Mesenchymal stem cell (in vitro differentiated cells and primary cell): ENCODE results near the gene SLC3A2.
A peak's percentile ranks its signal among the peaks of the same experiment; 100 is the strongest.

ENCODE experiments used
- DNase-seq: peaks from one replicate; pipeline ENCODE4 v3.0.0-alpha.2; 2013
- H2AFZ ChIP-seq: one replicate; pipeline ENCODE4 v1.6.1; 2013; ENCODE audit warnings: low read depth, mild to moderate bottlenecking, control low read depth, inconsistent platforms, low read length, moderate library complexity
- H2AK5ac ChIP-seq: 2 replicates; pipeline ENCODE4 v1.6.1; 2013; ENCODE audit warnings: low read length, moderate library complexity, mild to moderate bottlenecking, inconsistent platforms; ENCODE audit not compliant: severe bottlenecking
- H2BK120ac ChIP-seq: one replicate; pipeline ENCODE4 v1.6.1; 2013; ENCODE audit warnings: low read depth, mild to moderate bottlenecking, inconsistent platforms, low read length, moderate library complexity
- H2BK12ac ChIP-seq, 2 experiments: one replicate each; pipeline ENCODE4 v1.6.1; 2013; ENCODE audit warnings: inconsistent platforms in 2 of 2, low read length in 2 of 2, mild to moderate bottlenecking in 2 of 2, moderate library complexity in 2 of 2, control low read depth in 1 of 2
- H2BK15ac ChIP-seq: one replicate; pipeline ENCODE4 v1.6.1; 2013; ENCODE audit warnings: mild to moderate bottlenecking, low read depth, inconsistent platforms; ENCODE audit not compliant: poor library complexity, severe bottlenecking
- H2BK5ac ChIP-seq: 2 replicates; pipeline ENCODE4 v1.6.1; 2013; ENCODE audit warnings: low read depth, mild to moderate bottlenecking, low read length, control low read depth, inconsistent platforms; ENCODE audit not compliant: poor library complexity, severe bottlenecking
- H3K14ac ChIP-seq, 2 experiments: one replicate each; pipeline ENCODE4 v1.6.1; 2013; ENCODE audit warnings: inconsistent platforms in 2 of 2, low read length in 2 of 2, control low read depth in 1 of 2, mild to moderate bottlenecking in 1 of 2, moderate library complexity in 1 of 2
- H3K18ac ChIP-seq, 2 experiments: one replicate each; pipeline ENCODE4 v1.6.1; 2013; ENCODE audit warnings: inconsistent platforms in 2 of 2, low read length in 2 of 2, control low read depth in 1 of 2, low read depth in 1 of 2, mild to moderate bottlenecking in 1 of 2
- H3K23ac ChIP-seq, 2 experiments: one replicate each; pipeline ENCODE4 v1.6.1; 2013; ENCODE audit warnings: inconsistent platforms in 2 of 2, low read length in 2 of 2, mild to moderate bottlenecking in 2 of 2, moderate library complexity in 2 of 2, control low read depth in 1 of 2
- H3K27ac ChIP-seq: 2 replicates; pipeline ENCODE4 v1.5.1; 2013; ENCODE audit warnings: mild to moderate bottlenecking, moderate library complexity, low read length, control low read depth, inconsistent platforms; ENCODE audit not compliant: poor library complexity, severe bottlenecking
- H3K27me3 ChIP-seq, 2 experiments: 2 replicates each; pipeline versions ENCODE4 v1.6.1 to v1.7.0; 2013; ENCODE audit warnings: low read length in 2 of 2, mild to moderate bottlenecking in 2 of 2, moderate library complexity in 2 of 2, control low read depth in 1 of 2, inconsistent platforms in 1 of 2; ENCODE audit not compliant: control insufficient read depth in 1 of 2, insufficient read depth in 1 of 2
- H3K36me3 ChIP-seq, 2 experiments: 2 replicates each; pipeline versions ENCODE4 v1.6.1 to v1.7.0; 2013; ENCODE audit warnings: low read length in 2 of 2, control low read depth in 1 of 2, inconsistent platforms in 1 of 2, low read depth in 1 of 2, mild to moderate bottlenecking in 1 of 2; ENCODE audit not compliant: insufficient read depth in 2 of 2, control insufficient read depth in 1 of 2
- H3K4ac ChIP-seq, 2 experiments: one replicate each; pipeline ENCODE4 v1.6.1; 2013; ENCODE audit warnings: inconsistent platforms in 2 of 2, low read length in 2 of 2, mild to moderate bottlenecking in 2 of 2, moderate library complexity in 2 of 2, control low read depth in 1 of 2, low read depth in 1 of 2
- H3K4me1 ChIP-seq: 2 replicates; pipeline ENCODE4 v1.6.1; 2013; ENCODE audit warnings: low read depth, low read length, control low read depth; ENCODE audit not compliant: control insufficient read depth, insufficient read depth
- H3K4me2 ChIP-seq: 2 replicates; pipeline ENCODE4 v1.6.1; 2013; ENCODE audit warnings: low read length, mild to moderate bottlenecking, inconsistent platforms; ENCODE audit not compliant: poor library complexity, severe bottlenecking
- H3K4me3 ChIP-seq, 2 experiments: 2 replicates each; pipeline versions ENCODE4 v1.5.1 to v1.7.0; 2013; ENCODE audit warnings: low read length in 2 of 2, mild to moderate bottlenecking in 2 of 2, control low read depth in 1 of 2, low read depth in 1 of 2; ENCODE audit not compliant: insufficient read depth in 1 of 2
- H3K79me1 ChIP-seq: replicated peaks from 2 replicates; pipeline ENCODE4 v1.6.1; 2013; ENCODE audit warnings: mild to moderate bottlenecking, control low read depth, low read length, inconsistent platforms; ENCODE audit not compliant: poor library complexity, severe bottlenecking
- H3K9ac ChIP-seq: 2 replicates; pipeline ENCODE4 v1.7.0; 2013; ENCODE audit warnings: mild to moderate bottlenecking, low read length, moderate library complexity
- H3K9me3 ChIP-seq: 2 replicates; pipeline ENCODE4 v1.7.0; 2013; ENCODE audit warnings: mild to moderate bottlenecking, low read length; ENCODE audit not compliant: control insufficient read depth
- H4K8ac ChIP-seq: one replicate; pipeline ENCODE4 v1.6.1; 2013; ENCODE audit warnings: inconsistent platforms, mild to moderate bottlenecking, low read length, moderate library complexity
- H4K91ac ChIP-seq: one replicate; pipeline ENCODE4 v1.6.1; 2013; ENCODE audit warnings: mild to moderate bottlenecking, low read length, inconsistent platforms
- WGBS: methylation state at CpG from one replicate; pipeline ENCODE4 v1.1.7; 2013; ENCODE audit warnings: mixed read lengths; 5-methylcytosine and 5-hydroxymethylcytosine counted together

The SLC3A2 gene

DNA sequence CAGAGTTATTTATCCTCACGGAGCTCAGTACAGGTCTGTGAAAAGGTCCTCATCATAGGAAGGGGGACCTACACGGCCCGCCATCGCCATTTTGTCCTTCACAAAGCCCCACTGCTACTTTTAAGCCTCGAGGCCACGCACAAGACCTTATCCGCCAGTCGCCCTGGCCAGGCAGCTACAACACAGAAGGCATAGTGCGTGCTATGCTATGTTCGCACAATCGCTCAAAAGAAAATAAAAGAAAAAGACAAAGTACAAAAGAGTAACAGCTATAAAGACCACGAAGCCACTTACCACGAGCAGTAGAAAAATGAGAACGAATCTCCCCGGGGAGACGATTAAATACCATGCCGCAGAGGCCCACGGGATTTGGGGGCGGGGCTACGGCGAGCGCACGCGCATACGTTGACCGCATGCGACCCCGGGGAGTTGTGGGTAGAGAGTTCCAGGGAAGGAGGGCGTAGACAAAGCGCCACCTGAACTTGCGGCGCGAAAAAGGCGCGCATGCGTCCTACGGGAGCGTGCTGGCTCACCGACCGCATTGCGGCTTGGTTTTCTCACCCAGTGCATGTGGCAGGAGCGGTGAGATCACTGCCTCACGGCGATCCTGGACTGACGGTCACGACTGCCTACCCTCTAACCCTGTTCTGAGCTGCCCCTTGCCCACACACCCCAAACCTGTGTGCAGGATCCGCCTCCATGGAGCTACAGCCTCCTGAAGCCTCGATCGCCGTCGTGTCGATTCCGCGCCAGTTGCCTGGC lies 24.9 kb upstream of the SLC3A2 start:
- H3K79me1 ChIP-seq = no peaks in the 10 kb centered on the region
- peaks cover 13 to 38% of the 10 kb centered on the region in 2 experiments for H3K36me3 ChIP-seq
- peak overlapping the region; percentile 1 for H2BK120ac ChIP-seq
- DNase-seq = peak; percentile 98
- H3K9me3 ChIP-seq = no peaks in the 10 kb centered on the region
- peak overlapping the region in 1 of 2 experiments; percentile 81 for H2BK12ac ChIP-seq
- peak overlapping the region; percentile 94 for H2AK5ac ChIP-seq
- peak overlapping the region; percentile 51 to 86 for H3K23ac ChIP-seq
- peak overlapping the region; percentile 59 for H4K91ac ChIP-seq
- under 1% methylated on average over 54 of the region's 54 CpGs for WGBS
- H2BK5ac ChIP-seq = no peak overlapping the region
- no peaks in the 10 kb centered on the region for H3K27me3 ChIP-seq
- peak overlapping the region; percentile 47 to 97 for H3K4ac ChIP-seq
- peak overlapping the region; percentile 91 for H3K4me3 ChIP-seq
- H3K27ac ChIP-seq = peak overlapping the region; percentile 64
- H3K9ac ChIP-seq = peak overlapping the region; percentile 94
- peak overlapping the region; percentile 79 for H3K4me2 ChIP-seq
- no peak overlapping the region for H2BK15ac ChIP-seq
- H3K18ac ChIP-seq = peak overlapping the region; percentile 56 to 97
- peak overlapping the region; percentile 8 to 99 for H3K14ac ChIP-seq
- H3K4me1 ChIP-seq = peaks cover 8% of the 10 kb centered on the region
- peak overlapping the region; percentile 57 for H4K8ac ChIP-seq
- peak overlapping the region; percentile 89 for H2AFZ ChIP-seq

DNA sequence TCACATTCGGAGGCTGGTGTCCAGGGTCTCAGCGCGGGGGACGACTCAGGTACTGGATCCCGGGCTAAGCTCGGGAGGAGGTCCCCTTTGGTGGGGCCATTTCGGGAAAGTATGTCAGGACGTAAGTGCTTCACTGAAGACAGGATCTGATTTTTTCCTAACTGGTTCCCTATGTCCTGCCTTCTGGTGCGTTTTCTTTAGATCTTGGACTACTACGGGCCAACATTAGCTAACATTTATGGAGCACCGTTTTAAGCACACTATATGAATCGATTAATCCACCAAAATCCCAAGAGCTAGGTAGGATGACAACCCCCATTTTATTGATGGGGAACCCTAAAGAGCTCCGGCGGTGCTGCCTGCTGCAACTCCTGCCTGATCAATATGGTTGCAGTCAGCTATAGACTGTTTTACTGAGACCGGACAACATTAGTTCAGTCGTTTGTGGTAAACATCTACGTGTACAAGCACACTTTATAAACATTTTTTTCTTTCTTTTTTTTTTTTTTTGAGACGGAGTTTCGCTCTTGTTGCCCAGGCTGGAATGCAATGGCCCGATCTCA lies 24.3 kb upstream of the SLC3A2 start:
- Histone ChIP-seq H3K23ac (peak overlapping the region in 1 of 2 experiments; percentile 83), H3K4me1 (peaks cover 8% of the 10 kb centered on the region), H3K27me3 (no peaks in the 10 kb centered on the region), H2AFZ (peak overlapping the region; percentile 89), H3K36me3 (peaks cover 9 to 36% of the 10 kb centered on the region in 2 experiments), H3K18ac (peak overlapping the region in 1 of 2 experiments; percentile 86), H3K4me3 (peak overlapping the region; percentile 69 to 91), H3K27ac (peak overlapping the region; percentile 11), H2BK15ac (no peak overlapping the region), H2AK5ac (no peak overlapping the region), H3K4ac (peak overlapping the region in 1 of 2 experiments; percentile 3), H4K8ac (peak overlapping the region; percentile 10), H3K9me3 (no peaks in the 10 kb centered on the region), H3K14ac (peak overlapping the region in 1 of 2 experiments; percentile 99), H2BK5ac (no peak overlapping the region), H3K79me1 (peaks cover 4% of the 10 kb centered on the region), H2BK12ac (no peak overlapping the region), H3K9ac (peak overlapping the region; percentile 94), H4K91ac (peak overlapping the region; percentile 55), H2BK120ac (no peak overlapping the region), H3K4me2 (peak overlapping the region; percentile 79)
- peak; percentile 69 for DNase-seq
- WGBS = 3% methylated on average over 19 of the region's 20 CpGs

DNA sequence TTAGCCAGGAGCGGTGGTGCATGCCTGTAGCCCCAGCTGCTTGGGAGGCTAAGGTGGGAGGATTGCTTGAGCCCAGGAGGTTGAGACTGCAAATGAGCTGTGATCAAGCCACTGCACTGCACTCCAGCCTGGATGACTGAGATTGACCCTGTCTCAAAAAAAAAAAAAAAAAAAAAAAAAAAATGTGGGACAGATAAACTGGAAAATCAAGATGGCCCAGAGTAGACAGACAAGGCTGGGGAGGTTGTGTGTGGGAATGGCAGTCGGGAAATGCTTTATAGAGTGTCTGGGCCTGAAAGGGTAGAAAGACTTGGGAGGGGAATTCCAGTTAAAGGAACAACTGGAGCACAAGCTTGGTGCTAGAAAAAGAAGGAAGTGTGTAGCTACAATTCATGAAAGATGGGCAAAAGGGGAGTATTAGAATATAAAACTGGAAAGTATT lies 23.1 kb upstream of the SLC3A2 start:
- peaks cover 4% of the 10 kb centered on the region for H3K79me1 ChIP-seq
- no peak overlapping the region for H2BK15ac ChIP-seq
- WGBS = 33% methylated on average over 2 of the region's 2 CpGs
- H3K23ac ChIP-seq = no peak overlapping the region
- no peak overlapping the region for H3K27ac ChIP-seq
- no peaks in the 10 kb centered on the region for H3K27me3 ChIP-seq
- H2BK120ac ChIP-seq = no peak overlapping the region
- no peak overlapping the region for H2AFZ ChIP-seq
- no peak overlapping the region for H3K18ac ChIP-seq
- no peak overlapping the region for H3K4me2 ChIP-seq
- H3K36me3 ChIP-seq = peaks cover 3 to 24% of the 10 kb centered on the region in 2 experiments
- H4K8ac ChIP-seq = no peak overlapping the region
- H2BK5ac ChIP-seq = no peak overlapping the region
- H3K14ac ChIP-seq = no peak overlapping the region
- peaks cover 5% of the 10 kb centered on the region for H3K4me1 ChIP-seq
- no peak overlapping the region for H3K4ac ChIP-seq
- H3K9me3 ChIP-seq = no peaks in the 10 kb centered on the region
- H3K9ac ChIP-seq = no peak overlapping the region
- no peak overlapping the region for H3K4me3 ChIP-seq
- no peak overlapping the region for H2BK12ac ChIP-seq
- DNase-seq = peak; percentile 67
- H2AK5ac ChIP-seq = no peak overlapping the region
- H4K91ac ChIP-seq = no peak overlapping the region

DNA sequence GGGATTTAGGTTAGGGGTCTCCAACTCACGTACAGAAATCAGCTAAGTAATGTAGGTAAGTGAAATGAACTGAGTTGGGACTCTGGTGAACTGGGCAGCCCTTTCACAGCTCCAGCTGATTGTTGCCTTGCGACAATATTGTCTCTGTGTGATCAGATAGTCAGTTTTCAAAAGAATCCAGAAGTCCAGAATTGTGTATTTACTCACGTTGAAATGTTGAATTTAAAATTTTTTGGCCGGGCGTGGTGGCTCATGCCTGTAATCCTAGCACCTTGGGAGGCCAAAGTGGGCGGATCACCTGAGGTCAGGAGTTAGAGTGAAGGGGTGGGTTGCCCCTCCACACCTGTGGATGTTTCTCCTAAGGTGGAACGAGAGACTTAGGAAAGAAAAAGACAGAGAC lies 22.5 kb upstream of the SLC3A2 start:
- H2BK5ac ChIP-seq = no peak overlapping the region
- H3K4me3 ChIP-seq = no peak overlapping the region
- WGBS = 54% methylated on average over 7 of the region's 7 CpGs
- H3K4ac ChIP-seq = no peak overlapping the region
- no peak overlapping the region for H3K23ac ChIP-seq
- H3K4me2 ChIP-seq = no peak overlapping the region
- H3K9ac ChIP-seq = no peak overlapping the region
- no peak overlapping the region for H2BK12ac ChIP-seq
- H3K9me3 ChIP-seq = no peaks in the 10 kb centered on the region
- H2AFZ ChIP-seq = no peak overlapping the region
- H3K27ac ChIP-seq = no peak overlapping the region
- no peak for DNase-seq
- H3K27me3 ChIP-seq = no peaks in the 10 kb centered on the region
- H3K36me3 ChIP-seq = peaks cover under 1 to 18% of the 10 kb centered on the region in 2 experiments
- H2BK120ac ChIP-seq = no peak overlapping the region
- H2BK15ac ChIP-seq = no peak overlapping the region
- no peak overlapping the region for H3K14ac ChIP-seq
- no peak overlapping the region for H4K91ac ChIP-seq
- H4K8ac ChIP-seq = no peak overlapping the region
- no peak overlapping the region for H2AK5ac ChIP-seq
- no peak overlapping the region for H3K18ac ChIP-seq
- peaks cover 5% of the 10 kb centered on the region for H3K4me1 ChIP-seq
- peaks cover 5% of the 10 kb centered on the region for H3K79me1 ChIP-seq
